Central memory CD8-positive, alpha-beta T cell (primary cell): ENCODE results near the gene TTC21B.

ENCODE experiments used
- ATAC-seq: fragments of 150-1000 bp; cut with Tn5 transposase; replicated peaks from 2 replicates; pipeline ENCODE4 v1.10.0; 2022; ENCODE audit warnings: mild to moderate bottlenecking, moderate FRiP score, moderate number of reproducible peaks; ENCODE audit not compliant: poor library complexity, severe bottlenecking; ENCODE audit errors: extremely low read depth
- DNase-seq, 2 donors: peaks; one replicate each; pipeline ENCODE4 v3.0.0; 2021; ENCODE audit warnings: low spot score in 2 of 2
- H3K27ac Mint-ChIP-seq: one replicate; pipeline ENCODE4 v1.8.0; 2022; ENCODE audit warnings: low read depth, mild to moderate bottlenecking, moderate library complexity, mixed read lengths
- H3K27me3 Mint-ChIP-seq: one replicate; pipeline ENCODE4 v1.8.0; 2022; ENCODE audit warnings: mixed read lengths
- H3K36me3 Mint-ChIP-seq: one replicate; pipeline ENCODE4 v1.8.0; 2022; ENCODE audit warnings: mild to moderate bottlenecking, moderate library complexity, mixed read lengths; ENCODE audit not compliant: insufficient read depth
- H3K4me1 Mint-ChIP-seq: one replicate; pipeline ENCODE4 v1.8.0; 2022; ENCODE audit warnings: mixed read lengths
- H3K4me3 Mint-ChIP-seq: one replicate; pipeline ENCODE4 v1.8.0; 2022; ENCODE audit warnings: mild to moderate bottlenecking, moderate library complexity, mixed read lengths
- H3K9me3 Mint-ChIP-seq: one replicate; pipeline ENCODE4 v1.8.0; 2022; ENCODE audit warnings: mixed read lengths

TTC21B gene

GRCh38 chr2:165843351-165843750, 110.2 kb downstream of the TTC21B start:
- Mint-ChIP-seq H3K4me3 (no peak overlapping the region), H3K4me1 (no peaks in the 10 kb centered on the region), H3K27ac (no peak overlapping the region), H3K9me3 (no peaks in the 10 kb centered on the region), H3K36me3 (no peaks in the 10 kb centered on the region), H3K27me3 (no peaks in the 10 kb centered on the region)
- DNase-seq (no peak), ATAC-seq (no peak)

GRCh38 chr2:165840333-165840958, 113.1 kb downstream of the TTC21B start:
- ATAC-seq, result no peak
- H3K9me3 Mint-ChIP-seq, result no peaks in the 10 kb centered on the region
- no peak for DNase-seq
- H3K4me1 Mint-ChIP-seq, result no peaks in the 10 kb centered on the region
- H3K27me3 Mint-ChIP-seq, result no peaks in the 10 kb centered on the region
- no peak overlapping the region for H3K4me3 Mint-ChIP-seq
- H3K36me3 Mint-ChIP-seq, result no peaks in the 10 kb centered on the region
- no peak overlapping the region for H3K27ac Mint-ChIP-seq

GRCh38 chr2:165839610-165840009, 114.0 kb downstream of the TTC21B start:
- ATAC-seq (no peak), DNase-seq (no peak)
- Mint-ChIP-seq H3K9me3 (no peaks in the 10 kb centered on the region), H3K27ac (no peak overlapping the region), H3K4me1 (no peaks in the 10 kb centered on the region), H3K27me3 (no peaks in the 10 kb centered on the region), H3K36me3 (no peaks in the 10 kb centered on the region), H3K4me3 (no peak overlapping the region)

- no peaks in the 10 kb centered on the region for H3K36me3 Mint-ChIP-seq
- H3K4me3 Mint-ChIP-seq, result no peak overlapping the region
- no peaks in the 10 kb centered on the region for H3K4me1 Mint-ChIP-seq
- no peaks in the 10 kb centered on the region for H3K27me3 Mint-ChIP-seq
- no peak overlapping the region for H3K27ac Mint-ChIP-seq
- no peak for DNase-seq
- no peaks in the 10 kb centered on the region for H3K9me3 Mint-ChIP-seq
- ATAC-seq, result no peak
Measured at GRCh38 chr2:165837122-165837521, 116.5 kb downstream of the TTC21B start.

- Mint-ChIP-seq H3K4me1 (no peaks in the 10 kb centered on the region), H3K27me3 (no peaks in the 10 kb centered on the region), H3K9me3 (no peaks in the 10 kb centered on the region), H3K4me3 (no peak overlapping the region), H3K27ac (no peak overlapping the region), H3K36me3 (no peaks in the 10 kb centered on the region)
- DNase-seq (no peak), ATAC-seq (no peak)
Measured at GRCh38 chr2:165835363-165835762, 118.2 kb downstream of the TTC21B start.

DNA sequence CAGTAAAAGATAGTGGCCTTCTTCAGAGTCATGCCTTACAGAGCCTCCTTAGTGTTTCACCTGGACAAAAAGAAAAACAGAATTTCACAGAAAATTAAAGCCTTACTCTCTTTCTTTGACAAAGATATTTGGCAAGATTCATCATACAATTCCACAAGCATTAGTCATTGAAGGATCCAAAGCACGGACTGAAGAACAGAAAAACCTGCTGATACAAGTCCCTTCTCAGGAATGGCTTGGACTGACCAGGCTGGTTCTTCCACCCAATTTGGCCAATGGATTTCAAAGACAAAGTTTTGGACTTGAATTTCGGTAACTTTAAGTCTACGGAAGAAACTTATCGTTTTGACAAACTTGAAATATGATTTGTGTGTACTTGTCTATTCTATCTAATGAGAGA, 120.4 kb downstream of the TTC21B start:
- no peak for DNase-seq
- Mint-ChIP-seq H3K4me3 (no peak overlapping the region), H3K36me3 (no peaks in the 10 kb centered on the region), H3K27ac (no peak overlapping the region), H3K27me3 (no peaks in the 10 kb centered on the region), H3K4me1 (no peaks in the 10 kb centered on the region), H3K9me3 (no peaks in the 10 kb centered on the region)
- ATAC-seq, result no peak

GRCh38 chr2:165827921-165828276, 125.7 kb downstream of the TTC21B start:
- H3K4me3 Mint-ChIP-seq, result no peak overlapping the region
- no peaks in the 10 kb centered on the region for H3K9me3 Mint-ChIP-seq
- no peaks in the 10 kb centered on the region for H3K36me3 Mint-ChIP-seq
- ATAC-seq, result no peak
- H3K27ac Mint-ChIP-seq, result no peak overlapping the region
- H3K27me3 Mint-ChIP-seq, result peaks cover 30% of the 10 kb centered on the region
- no peak for DNase-seq
- no peaks in the 10 kb centered on the region for H3K4me1 Mint-ChIP-seq

DNA sequence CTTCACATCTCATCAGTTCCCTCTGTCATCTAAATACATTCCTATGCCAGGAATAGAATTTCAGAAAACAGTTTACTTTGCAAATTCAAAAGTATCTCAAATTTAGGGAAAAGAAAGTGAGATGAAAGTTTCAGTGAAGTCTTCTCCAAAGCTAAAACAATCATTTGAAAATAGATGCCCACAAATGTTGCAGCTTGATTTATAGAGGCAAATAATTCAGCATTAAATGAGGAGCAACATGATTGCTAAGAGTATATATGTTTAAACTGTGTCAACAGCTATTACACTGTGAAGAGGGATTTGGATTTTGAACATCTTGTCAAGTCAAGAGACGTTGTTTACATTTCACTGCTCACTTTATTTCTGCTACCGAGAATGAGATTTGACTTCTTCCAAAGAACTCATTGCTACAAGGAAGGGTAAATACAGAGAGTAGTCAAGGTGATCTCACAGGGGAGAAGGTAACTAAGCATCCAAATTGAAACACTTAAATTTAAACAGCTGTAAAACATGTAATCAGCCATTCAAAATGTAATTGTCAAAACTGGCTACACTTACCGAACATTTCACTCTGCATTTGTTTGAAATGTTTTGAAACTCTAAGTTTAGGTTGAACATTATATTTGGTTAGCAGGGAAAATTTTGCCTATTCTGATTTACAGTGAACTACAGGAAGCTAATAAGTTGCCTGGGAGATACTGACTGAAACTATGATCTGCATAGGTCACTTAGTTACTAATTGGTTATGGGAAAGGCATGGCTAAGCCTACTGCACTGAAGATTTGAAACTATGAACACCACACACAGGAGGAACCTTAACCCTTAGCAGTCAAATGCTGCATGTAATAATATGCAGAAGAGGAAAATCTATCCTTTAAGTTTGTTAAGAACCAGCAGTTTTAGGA, 126.3 kb downstream of the TTC21B start:
- no peaks in the 10 kb centered on the region for H3K9me3 Mint-ChIP-seq
- no peak overlapping the region for H3K27ac Mint-ChIP-seq
- no peak for DNase-seq
- no peak for ATAC-seq
- H3K4me3 Mint-ChIP-seq, result no peak overlapping the region
- no peaks in the 10 kb centered on the region for H3K36me3 Mint-ChIP-seq
- no peaks in the 10 kb centered on the region for H3K4me1 Mint-ChIP-seq
- peaks cover 36% of the 10 kb centered on the region for H3K27me3 Mint-ChIP-seq

DNA sequence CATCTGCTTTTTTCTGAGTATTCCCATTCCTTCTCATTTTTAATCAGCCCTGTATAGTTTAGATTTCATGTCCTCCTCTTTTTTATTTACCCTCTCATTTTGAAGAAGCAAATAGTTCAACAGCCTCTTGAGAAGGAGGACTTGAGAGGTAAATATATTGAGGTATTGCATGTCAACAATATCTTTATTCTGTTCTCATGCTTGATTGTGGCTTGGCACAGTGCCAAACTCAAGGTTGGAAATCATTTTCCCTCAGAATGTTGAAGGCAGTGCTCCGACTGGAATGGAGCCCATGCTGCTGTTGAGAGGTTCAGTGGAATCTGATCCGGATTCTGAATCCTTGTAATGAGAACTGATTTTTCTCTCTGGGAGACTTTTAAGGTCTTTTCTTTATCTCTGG, 128.5 kb downstream of the TTC21B start:
- no peak overlapping the region for H3K27ac Mint-ChIP-seq
- no peaks in the 10 kb centered on the region for H3K4me1 Mint-ChIP-seq
- no peaks in the 10 kb centered on the region for H3K36me3 Mint-ChIP-seq
- no peak overlapping the region for H3K4me3 Mint-ChIP-seq
- no peaks in the 10 kb centered on the region for H3K9me3 Mint-ChIP-seq
- DNase-seq (no peak), ATAC-seq (no peak)
- peaks cover 39% of the 10 kb centered on the region for H3K27me3 Mint-ChIP-seq
